ENCODE data around the gene PSD4. TPM values are rescaled to one million over a fixed set of nuclear protein-coding genes. Genes with fewer than 3 reads are reported as not detected.

Gene PSD4
- polyA plus RNA-seq, 1 of the 3 experiments (the other 2 are of a cell fraction), result 0.35 TPM

GRCh38 chr2:113209646-113210171, 35.9 kb downstream of the PSD4 start:
- Histone ChIP-seq H3F3A (replicated peaks; ENCODE audit: insufficient read depth) (no peaks in the 10 kb centered on the region), H3K27me3 (ENCODE audit: insufficient read depth) (no peaks in the 10 kb centered on the region), H2AFZ (ENCODE audit: low read depth) (no peak overlapping the region), H4K20me1 (ENCODE audit: insufficient read depth) (no peaks in the 10 kb centered on the region), H3K36me3 (replicated peaks in 1 of 2; ENCODE audit: control insufficient read depth in 1 of 2, insufficient read depth in 2 of 2, low read length in 1 of 2) (no peaks in the 10 kb centered on the region), H3K4me2 (no peak overlapping the region), H3K4me3 (ENCODE audit: low read depth in 2 of 2, low read length in 1 of 2) (no peak overlapping the region), H3K4me1 (ENCODE audit: control insufficient read depth in 1 of 2, insufficient read depth in 2 of 2, low read depth in 1 of 2, low read length in 1 of 2) (peaks cover 0 to 11% of the 10 kb centered on the region in 2 experiments; a peak in 1 of 4 replicates), H3K9me2 (no peaks in the 10 kb centered on the region), H3K9ac (no peak overlapping the region), H3K79me2 (ENCODE audit: insufficient read depth) (no peaks in the 10 kb centered on the region), H3K9me3 (no peaks in the 10 kb centered on the region), H3K27ac (ENCODE audit: low read depth in 2 of 2, low read length in 1 of 2) (no peak overlapping the region)
- ChIA-PET CTCF (interaction anchor here (1.1 to 4.7 kb wide), 3 partner anchors 10 to 180 kb away, joined by 3 to 39 read pairs (median 9); no protein-coding TSS in a partner anchor), POLR2A (no interaction called here)
- DNase-seq, result no peak
- TF ChIP-seq GATA2 (CRISPR knock-in tag; IDR thresholded peaks at IDR 0.05) (no peak), USF1 (IDR thresholded peaks at IDR 0.05; ENCODE audit: borderline replicate concordance, low read depth) (no peak), MEF2A (IDR thresholded peaks at IDR 0.05; ENCODE audit: borderline replicate concordance, low read depth) (no peak), RAD21 (IDR thresholded peaks at IDR 0.05; ENCODE audit: low read length) (no peak), JUND (IDR thresholded peaks at IDR 0.05) (no peak), POLR2AphosphoS5 (IDR thresholded peaks at IDR 0.05; ENCODE audit: low read depth, low read length) (no peak), IRF3 (IDR thresholded peaks at IDR 0.05; ENCODE audit: low read depth, low read length) (no peak), RXRA (IDR thresholded peaks at IDR 0.05; ENCODE audit: borderline replicate concordance, low read depth) (no peak), SMC3 (IDR thresholded peaks at IDR 0.05; ENCODE audit: low read depth, low read length) (no peak), EP300 (IDR thresholded peaks at IDR 0.05; ENCODE audit: borderline replicate concordance in 1 of 2, low read depth in 1 of 2, low read length in 1 of 2) (no peak), ELF1 (IDR thresholded peaks at IDR 0.05) (no peak)
- 82% methylated on average over 15 of the region's 15 CpGs for WGBS (ENCODE audit: low lambda C conversion rate)

- H3K4me3 ChIP-seq (ENCODE audit: low read depth in 2 of 2, low read length in 1 of 2), result no peak overlapping the region
- no peak overlapping the region for H3K27ac ChIP-seq (ENCODE audit: low read depth in 2 of 2, low read length in 1 of 2)
- H2AFZ ChIP-seq (ENCODE audit: low read depth), result no peak overlapping the region
- H3F3A ChIP-seq (replicated peaks; ENCODE audit: insufficient read depth), result no peaks in the 10 kb centered on the region
- no peak overlapping the region for H3K4me2 ChIP-seq
- peaks cover 0 to 11% of the 10 kb centered on the region in 2 experiments; a peak in 1 of 4 replicates for H3K4me1 ChIP-seq (ENCODE audit: control insufficient read depth in 1 of 2, insufficient read depth in 2 of 2, low read depth in 1 of 2, low read length in 1 of 2)
- WGBS (ENCODE audit: low lambda C conversion rate), result 78% methylated on average over 13 of the region's 13 CpGs
- no peaks in the 10 kb centered on the region for H3K36me3 ChIP-seq (replicated peaks in 1 of 2; ENCODE audit: control insufficient read depth in 1 of 2, insufficient read depth in 2 of 2, low read length in 1 of 2)
- H3K9ac ChIP-seq, result no peak overlapping the region
- CTCF ChIA-PET, result interaction anchor here (1.0 to 4.7 kb wide), 11 partner anchors 8 to 179 kb away, joined by 3 to 39 read pairs (median 5); no protein-coding TSS in a partner anchor
- no peaks in the 10 kb centered on the region for H3K9me2 ChIP-seq
- POLR2A ChIA-PET, result no interaction called here
- no peaks in the 10 kb centered on the region for H3K9me3 ChIP-seq
- no peak for DNase-seq
- H3K27me3 ChIP-seq (ENCODE audit: insufficient read depth), result no peaks in the 10 kb centered on the region
- no peaks in the 10 kb centered on the region for H4K20me1 ChIP-seq (ENCODE audit: insufficient read depth)
- no peaks in the 10 kb centered on the region for H3K79me2 ChIP-seq (ENCODE audit: insufficient read depth)
- TF ChIP-seq MEF2A (IDR thresholded peaks at IDR 0.05; ENCODE audit: borderline replicate concordance, low read depth), result no peak
- TF ChIP-seq JUND (IDR thresholded peaks at IDR 0.05), result no peak
- no peak for TF ChIP-seq ZBTB33 (IDR thresholded peaks at IDR 0.05; ENCODE audit: borderline replicate concordance, low read depth)
- no peak for TF ChIP-seq USF2 (IDR thresholded peaks at IDR 0.05; ENCODE audit: borderline replicate concordance, low read depth, low read length)
- TF ChIP-seq FOXJ3 (CRISPR knock-in tag; IDR thresholded peaks at IDR 0.05), result no peak
- TF ChIP-seq SIN3A (IDR thresholded peaks at IDR 0.05; ENCODE audit: borderline replicate concordance, low read depth, low read length), result no peak
- no peak for TF ChIP-seq TCF12 (IDR thresholded peaks at IDR 0.05)
- TF ChIP-seq TAF1 (IDR thresholded peaks at IDR 0.05; ENCODE audit: borderline replicate concordance, low read depth, low read length), result no peak
- no peak for TF ChIP-seq CHD2 (IDR thresholded peaks at IDR 0.05; ENCODE audit: low read length, partially characterized antibody)
These were observed 37.7 kb downstream of the PSD4 start for GRCh38 chr2:113211226-113212105.

Data from SK-N-SH (cell line).